NOMO-1 treated with DMSO at 0.1 percent for 48 hours (cell line): Measurements from ENCODE around the gene ACOX2.
A peak's percentile ranks its signal among the peaks of the same experiment; 100 is the strongest.

Experiments
- DNase-seq: peaks from one replicate; lab custom pipeline; 2025; ENCODE audit not compliant: unreplicated experiment; lab: John Stamatoyannopoulos, UW

Gene ACOX2

GRCh38 chr3:58514405-58514804 is 22.6 kb downstream of the ACOX2 start:
- DNase-seq, result no peak

GRCh38 chr3:58508437-58508836 is 28.6 kb downstream of the ACOX2 start:
- no peak for DNase-seq

GRCh38 chr3:58507356-58508078 is 29.5 kb downstream of the ACOX2 start:
- DNase-seq, result no peak

GRCh38 chr3:58502872-58503271 is 34.1 kb downstream of the ACOX2 start:
- peak; percentile 67 for DNase-seq

- no peak for DNase-seq
Observed at GRCh38 chr3:58497097-58497496, 39.9 kb downstream of the ACOX2 start.

- no peak for DNase-seq
Observed at GRCh38 chr3:58496206-58496857, 40.7 kb downstream of the ACOX2 start.

GRCh38 chr3:58495101-58495500 is 41.9 kb downstream of the ACOX2 start:
- no peak for DNase-seq

- DNase-seq, result no peak
Observed at GRCh38 chr3:58494107-58494506, 42.9 kb downstream of the ACOX2 start.

GRCh38 chr3:58492494-58492905 is 44.5 kb downstream of the ACOX2 start:
- DNase-seq, result no peak

- DNase-seq, result peak; percentile 90
Observed at GRCh38 chr3:58491506-58492402, 45.2 kb downstream of the ACOX2 start, which contains the start of gene KCTD6. Gene KCTD6 (plus strand): TSS chr3:58492096. CDS start chr3:58498756, 6,660 bp downstream.

GRCh38 chr3:58490860-58491501 is 46.0 kb downstream of the ACOX2 start:
- no peak for DNase-seq

GRCh38 chr3:58488967-58489366 is 48.0 kb downstream of the ACOX2 start:
- no peak for DNase-seq

- no peak for DNase-seq
Observed at GRCh38 chr3:58487140-58487886, 49.7 kb downstream of the ACOX2 start.

GRCh38 chr3:58485801-58486435 is 51.1 kb downstream of the ACOX2 start:
- DNase-seq, result no peak

GRCh38 chr3:58484722-58485069 is 52.3 kb downstream of the ACOX2 start:
- no peak for DNase-seq

GRCh38 chr3:58484045-58484721 is 52.8 kb downstream of the ACOX2 start:
- peak; percentile 77 for DNase-seq

- DNase-seq, result peak; percentile 54
Observed at GRCh38 chr3:58482917-58483636, 53.9 kb downstream of the ACOX2 start.

- no peak for DNase-seq
Observed at GRCh38 chr3:58480309-58480708, 56.7 kb downstream of the ACOX2 start.

- peak; percentile 17 for DNase-seq
Observed at GRCh38 chr3:58478781-58479180, 58.2 kb downstream of the ACOX2 start.
